MCF 10A (cell line): ENCODE measurements around the gene RIMS4. TPM values are rescaled to one million over a fixed set of nuclear protein-coding genes. Genes with fewer than 3 reads are reported as not detected.

Experiments
- BruUV-seq: library from RNA; stranded (reverse); fragments of 400-500 nt; replicated peaks from 2 replicates; lab custom pipeline; 2021; lab: Mats Ljungman, UMichigan
- CTCF ChIA-PET: fragments of 300-600 bp; sonication (Branson Sonifier 250); formaldehyde crosslinking; extraction: SDS; loops from one replicate; lab custom pipeline; 2021; ENCODE audit warnings: antibody characterized with exemption, inconsistent platforms; lab: Yijun Ruan, JAX
- POLR2A ChIA-PET: fragments of 300-600, 350-650 bp; sonication (Branson Sonifier 250); formaldehyde crosslinking; extraction: SDS; loops from one replicate; lab custom pipeline; 2020; ENCODE audit warnings: antibody characterized with exemption, inconsistent platforms; lab: Yijun Ruan, JAX
- DNase-seq: peaks from one replicate; pipeline ENCODE4 v3.0.0-alpha.2; 2018; ENCODE audit not compliant: unreplicated experiment
- H3K27ac Mint-ChIP-seq: one replicate; pipeline ENCODE4 v1.8.0; 2022; ENCODE audit warnings: mild to moderate bottlenecking, low read depth, mixed read lengths; ENCODE audit not compliant: unreplicated experiment
- H3K27me3 Mint-ChIP-seq: one replicate; pipeline ENCODE4 v1.8.0; 2022; ENCODE audit warnings: mixed read lengths; ENCODE audit not compliant: insufficient read depth, unreplicated experiment
- H3K36me3 Mint-ChIP-seq: one replicate; pipeline ENCODE4 v1.8.0; 2022; ENCODE audit warnings: mild to moderate bottlenecking, moderate library complexity, mixed read lengths; ENCODE audit not compliant: insufficient read depth, unreplicated experiment
- H3K4me1 Mint-ChIP-seq: one replicate; pipeline ENCODE4 v1.8.0; 2022; ENCODE audit warnings: mixed read lengths; ENCODE audit not compliant: insufficient read depth, unreplicated experiment
- H3K4me3 Mint-ChIP-seq: one replicate; pipeline ENCODE4 v1.8.0; 2022; ENCODE audit warnings: mild to moderate bottlenecking, moderate library complexity, mixed read lengths; ENCODE audit not compliant: unreplicated experiment
- H3K9me3 Mint-ChIP-seq: one replicate; pipeline ENCODE4 v1.8.0; 2022; ENCODE audit warnings: mixed read lengths; ENCODE audit not compliant: unreplicated experiment
- CTCF ChIP-seq: fragments of 200-600 bp; IDR thresholded peaks from one replicate; pipeline ENCODE4 v1.8.0; 2022; ENCODE audit warnings: antibody characterized with exemption, mild to moderate bottlenecking; ENCODE audit not compliant: unreplicated experiment
- intact Hi-C: fragments of 100-400 bp; cut with micrococcal nuclease; formaldehyde crosslinking; loops from 2 replicates; pipeline ENCODE4 v1.14.1; 2022
- total RNA-seq: library from RNA; stranded (reverse); gene quantifications from 2 replicates; pipeline ENCODE4 v1.2.3, GENCODE V29; 2022

Gene RIMS4
- total RNA-seq, 1 experiment from 2014 or later = not detected

DNA sequence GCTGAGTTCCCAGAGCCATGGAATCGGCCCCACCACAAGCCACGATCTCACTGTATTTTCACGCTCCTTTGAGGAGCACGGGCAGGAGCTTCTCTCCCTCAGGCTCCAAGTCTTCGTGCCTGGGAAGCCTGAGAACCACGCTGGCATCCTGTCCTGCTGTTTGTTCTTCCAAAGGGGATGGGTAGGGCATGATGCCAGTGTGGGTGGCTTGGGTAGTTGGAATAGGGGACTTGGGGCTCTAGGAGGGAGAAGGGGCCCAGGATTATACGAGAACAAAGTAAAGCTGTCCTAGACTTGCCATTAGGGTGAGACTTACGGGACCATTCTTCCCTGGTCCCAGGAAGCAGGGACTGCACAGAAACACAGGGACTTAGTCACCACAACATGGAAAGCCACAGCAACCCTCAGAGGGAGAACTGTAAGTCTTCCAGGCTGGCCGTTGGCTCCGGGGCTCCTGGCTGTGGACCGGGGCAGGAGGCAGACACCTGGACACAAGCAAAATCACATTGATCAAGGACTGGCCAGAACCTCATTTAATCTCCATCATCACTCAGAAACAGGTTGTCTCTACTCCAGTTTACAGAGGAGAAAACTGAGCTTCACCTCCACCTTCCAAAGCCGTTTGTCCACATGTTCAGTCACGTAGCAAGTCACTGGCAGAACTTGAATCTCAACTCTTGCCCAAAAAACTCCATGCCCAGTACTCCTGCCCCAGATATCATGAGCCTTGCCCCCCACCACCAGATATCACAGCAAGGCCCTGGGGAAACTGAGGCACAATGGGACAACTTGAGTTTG, 93.8 kb downstream of the RIMS4 start:
- intact Hi-C loops = no loop called here
- POLR2A ChIA-PET = interaction anchor here (0.5 to 9.2 kb wide), 6 partner anchors 10 to 1189 kb away, joined by 3 to 138 read pairs (median 3); partner anchors contain the start of gene SERINC3
- Mint-ChIP-seq H3K9me3 (no peaks in the 10 kb centered on the region), H3K27me3 (no peaks in the 10 kb centered on the region), H3K4me1 (peaks cover 50% of the 10 kb centered on the region), H3K4me3 (peak overlapping the region; percentile 24), H3K27ac (peak overlapping the region; percentile 73), H3K36me3 (peaks cover 24% of the 10 kb centered on the region)
- DNase-seq = peak; percentile 44
- CTCF ChIA-PET = interaction anchor here (0.6 to 6.6 kb wide), 7 partner anchors 11 to 1277 kb away, joined by 3 to 78 read pairs (median 6); no protein-coding TSS in a partner anchor
- no TSS peak for BruUV-seq
- no peak for TF ChIP-seq CTCF

DNA sequence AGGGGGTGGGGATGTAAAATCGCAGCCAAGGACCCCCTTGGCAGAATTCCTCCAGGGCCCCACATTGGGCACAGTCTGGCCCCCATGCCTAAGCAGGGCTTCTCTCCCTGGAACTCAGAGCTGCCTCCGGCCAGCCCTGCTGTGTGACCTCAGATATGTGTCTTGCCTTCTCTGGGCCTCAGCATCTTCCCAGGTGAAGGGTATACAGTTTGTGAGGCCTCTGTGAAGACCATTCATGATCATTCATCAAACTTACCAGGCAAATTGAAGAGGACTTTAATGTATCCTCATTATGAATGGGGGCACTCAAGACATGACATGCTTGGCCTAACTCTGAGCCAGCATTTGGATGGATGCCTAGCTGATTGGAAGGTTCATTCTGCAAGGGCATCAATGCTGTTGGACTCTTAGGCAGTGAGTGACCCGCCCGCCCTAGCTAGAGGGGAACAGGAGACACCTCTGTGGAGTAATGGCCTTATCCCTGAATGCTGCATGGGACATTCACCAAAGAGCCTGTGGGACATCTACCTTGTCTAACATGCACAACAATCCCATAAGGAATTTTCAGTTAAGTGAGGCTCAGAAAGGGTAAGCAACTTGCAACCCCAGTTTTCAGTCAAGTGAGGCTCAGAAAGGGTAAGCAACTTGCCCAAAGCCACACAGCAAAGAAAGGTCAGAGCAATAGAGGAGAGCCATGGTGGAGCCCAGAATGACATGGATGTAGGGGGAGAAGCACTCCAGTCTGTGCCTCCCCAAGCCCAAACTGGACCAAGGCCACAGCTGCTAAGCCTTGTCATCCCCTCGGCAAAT, 94.6 kb downstream of the RIMS4 start:
- no peak for DNase-seq
- POLR2A ChIA-PET = interaction anchor here (0.6 to 9.2 kb wide), 5 partner anchors 9 to 170 kb away, joined by 3 to 138 read pairs (median 4); partner anchors contain the start of gene YWHAB
- H3K4me3 Mint-ChIP-seq = peak overlapping the region; percentile 24
- TF ChIP-seq CTCF = no peak
- peaks cover 21% of the 10 kb centered on the region for H3K36me3 Mint-ChIP-seq
- intact Hi-C loops = no loop called here
- H3K27me3 Mint-ChIP-seq = no peaks in the 10 kb centered on the region
- H3K9me3 Mint-ChIP-seq = no peaks in the 10 kb centered on the region
- peak overlapping the region; percentile 73 for H3K27ac Mint-ChIP-seq
- CTCF ChIA-PET = interaction anchor here (0.7 to 6.6 kb wide), 5 partner anchors 8 to 31 kb away, joined by 3 to 78 read pairs (median 6); no protein-coding TSS in a partner anchor
- BruUV-seq = no TSS peak
- peaks cover 42% of the 10 kb centered on the region for H3K4me1 Mint-ChIP-seq

DNA sequence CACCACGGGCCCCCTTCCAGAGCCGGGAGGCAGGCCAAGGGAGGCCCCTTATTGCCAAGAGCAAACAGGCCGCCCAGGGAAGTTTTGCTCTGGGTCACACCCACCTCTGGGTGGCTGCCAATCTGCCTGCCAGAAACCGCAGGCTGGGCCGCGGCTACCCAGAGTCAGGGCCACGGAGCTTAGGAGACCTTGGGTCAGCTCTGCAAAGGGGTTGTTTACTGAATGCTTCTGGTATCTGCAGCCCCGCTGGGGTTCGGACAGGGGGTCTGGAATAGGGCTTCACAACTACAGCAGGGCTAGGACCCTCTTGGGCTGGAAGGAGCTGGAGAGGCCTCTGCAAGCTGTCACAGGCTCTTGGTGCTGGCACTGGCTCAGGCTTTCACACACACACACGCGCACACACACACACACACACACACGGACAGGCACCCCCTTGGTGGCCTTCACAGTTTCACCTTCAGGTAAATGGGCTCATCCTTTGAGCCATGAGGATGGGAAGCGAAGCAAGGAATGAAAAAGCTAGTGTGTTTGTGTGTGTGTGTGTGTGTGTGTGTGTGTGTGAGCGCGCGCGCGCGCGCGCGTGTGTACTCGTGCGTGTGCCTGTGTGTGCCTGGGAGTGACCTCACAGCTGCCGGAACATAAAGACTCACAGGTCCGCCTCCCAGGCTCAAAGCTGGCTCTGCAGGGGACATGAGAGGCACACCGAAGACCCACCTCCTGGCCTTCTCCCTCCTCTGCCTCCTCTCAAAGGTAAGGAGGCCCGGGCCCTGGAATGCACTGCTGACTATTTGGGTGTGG, 95.4 kb downstream of the RIMS4 start, which contains the start of gene CCN5:
Gene CCN5, plus strand, starts transcription at position 669 of the 798 bp plus-strand sequence. Its CDS starts 22 bp downstream, at position 691.
- Mint-ChIP-seq H3K36me3 (peaks cover 15% of the 10 kb centered on the region), H3K4me1 (peaks cover 34% of the 10 kb centered on the region), H3K27ac (peak within 1 kb of the TSS; percentile 73), H3K27me3 (no peaks in the 10 kb centered on the region), H3K4me3 (peak within 1 kb of the TSS; percentile 24), H3K9me3 (no peaks in the 10 kb centered on the region)
- TF ChIP-seq CTCF = no peak
- POLR2A ChIA-PET = interaction anchor here (0.6 to 9.2 kb wide), 10 partner anchors 8 to 171 kb away, joined by 3 to 138 read pairs (median 4); partner anchors contain the start of gene YWHAB
- DNase-seq = peak; percentile 94
- CTCF ChIA-PET = interaction anchor here (0.7 to 6.6 kb wide), 7 partner anchors 9 to 51 kb away, joined by 3 to 78 read pairs (median 4); no protein-coding TSS in a partner anchor
- BruUV-seq = no TSS peak
- intact Hi-C loops = no loop called here
